IMR-90 (cell line): Measurements from ENCODE around the gene EFCAB9. TPM values are rescaled to one million over a fixed set of nuclear protein-coding genes. Genes with fewer than 3 reads are reported as not detected.

ENCODE experiments used
- ATAC-seq: fragments of 200-7000 bp; cut with Tn5 transposase; 2 replicates; pipeline ENCODE4 v1.9.1; 2020; ENCODE audit warnings: low read depth, mild to moderate bottlenecking, moderate library complexity
- BruUV-seq: library from RNA; stranded (reverse); fragments of 400-500 nt; replicated peaks from 2 replicates; lab custom pipeline; 2021; lab: Mats Ljungman, UMichigan
- CTCF ChIA-PET: fragments of 300-600 bp; formaldehyde crosslinking; extraction: SDS; loops from one replicate; lab custom pipeline; 2021; ENCODE audit warnings: antibody characterized with exemption; lab: Yijun Ruan, JAX
- POLR2A ChIA-PET: fragments of 300-600 bp; sonication (Branson Sonifier 250); formaldehyde crosslinking; loops from one replicate; lab custom pipeline; 2022; ENCODE audit warnings: antibody characterized with exemption; ENCODE audit not compliant: unreplicated experiment; lab: Charles Lee
- DNase-seq: peaks from one replicate; pipeline ENCODE4 v3.0.0; 2013
- H2AFZ ChIP-seq: replicated peaks from 2 replicates; pipeline ENCODE3; 2013; ENCODE audit warnings: low read length, mild to moderate bottlenecking; ENCODE audit not compliant: poor library complexity
- H2AK5ac ChIP-seq: 2 replicates; pipeline ENCODE4 v1.6.1; 2013; ENCODE audit warnings: low read depth, low read length, inconsistent platforms
- H2AK9ac ChIP-seq: replicated peaks from 2 replicates; pipeline ENCODE3; 2013; ENCODE audit warnings: mild to moderate bottlenecking, low read depth, low read length, moderate library complexity; ENCODE audit not compliant: poor library complexity
- H2BK120ac ChIP-seq: 2 replicates; pipeline ENCODE4 v1.6.1; 2013; ENCODE audit warnings: low read depth, low read length, inconsistent platforms
- H2BK15ac ChIP-seq: 3 replicates; pipeline ENCODE4 v1.6.1; 2013; ENCODE audit warnings: low read depth, low read length, inconsistent platforms
- H2BK20ac ChIP-seq: 2 replicates; pipeline ENCODE4 v1.6.1; 2013; ENCODE audit warnings: low read depth, mild to moderate bottlenecking, inconsistent platforms, low read length, moderate library complexity
- H2BK5ac ChIP-seq: 2 replicates; pipeline ENCODE4 v1.6.1; 2013; ENCODE audit warnings: mild to moderate bottlenecking, low read depth, low read length, inconsistent platforms; ENCODE audit not compliant: poor library complexity, severe bottlenecking
- H3K14ac ChIP-seq: replicated peaks from 2 replicates; pipeline ENCODE4 v1.6.1; 2013; ENCODE audit warnings: low read depth, low read length, inconsistent platforms
- H3K18ac ChIP-seq: 2 replicates; pipeline ENCODE4 v1.6.1; 2013; ENCODE audit warnings: low read depth, low read length, control low read depth
- H3K23ac ChIP-seq: 2 replicates; pipeline ENCODE4 v1.6.1; 2013; ENCODE audit warnings: low read depth, low read length, inconsistent platforms
- H3K27ac ChIP-seq: 2 replicates; pipeline ENCODE4 v1.5.1; 2013; ENCODE audit warnings: mild to moderate bottlenecking, control low read depth, low read length; ENCODE audit not compliant: insufficient read depth
- H3K27me3 ChIP-seq: 2 replicates; pipeline ENCODE4 v1.6.1; 2013; ENCODE audit warnings: low read length; ENCODE audit not compliant: control insufficient read depth, insufficient read depth
- H3K36me3 ChIP-seq: 2 replicates; pipeline ENCODE4 v1.6.1; 2013; ENCODE audit warnings: low read length, mixed read lengths; ENCODE audit not compliant: control insufficient read depth, insufficient read depth
- H3K4ac ChIP-seq: 2 replicates; pipeline ENCODE4 v1.6.1; 2013; ENCODE audit warnings: low read depth, low read length, inconsistent platforms
- H3K4me1 ChIP-seq: 2 replicates; pipeline ENCODE4 v1.6.1; 2013; ENCODE audit warnings: low read length, mixed read lengths; ENCODE audit not compliant: control insufficient read depth, insufficient read depth
- H3K4me2 ChIP-seq: 2 replicates; pipeline ENCODE4 v1.6.1; 2013; ENCODE audit warnings: low read depth, mild to moderate bottlenecking, control low read depth, low read length, moderate library complexity
- H3K4me3 ChIP-seq: 2 replicates; pipeline ENCODE4 v1.5.1; 2013; ENCODE audit warnings: low read depth, mild to moderate bottlenecking, control low read depth, low read length, moderate library complexity; ENCODE audit not compliant: insufficient read depth
- H3K56ac ChIP-seq: 2 replicates; pipeline ENCODE4 v1.6.1; 2013; ENCODE audit warnings: low read length, inconsistent platforms; ENCODE audit not compliant: insufficient read depth; ENCODE audit errors: extremely low read depth
- H3K79me1 ChIP-seq, 2 experiments: 2 replicates each; pipeline ENCODE4 v1.6.1; 2013; ENCODE audit warnings: low read length in 2 of 2, inconsistent platforms in 1 of 2, low read depth in 1 of 2
- H3K9ac ChIP-seq: 2 replicates; pipeline ENCODE4 v1.6.1; 2013; ENCODE audit warnings: low read depth, low read length, control low read depth
- H3K9me1 ChIP-seq: 2 replicates; pipeline ENCODE4 v1.6.1; 2013; ENCODE audit warnings: low read length, inconsistent platforms; ENCODE audit not compliant: insufficient read depth
- H3K9me3 ChIP-seq: 2 replicates; pipeline ENCODE4 v1.6.1; 2013; ENCODE audit warnings: low read length; ENCODE audit not compliant: control insufficient read depth, insufficient read depth
- H4K20me1 ChIP-seq: 2 replicates; pipeline ENCODE4 v1.6.1; 2013; ENCODE audit warnings: low read length, inconsistent platforms; ENCODE audit not compliant: insufficient read depth
- H4K5ac ChIP-seq: 2 replicates; pipeline ENCODE4 v1.6.1; 2013; ENCODE audit warnings: mild to moderate bottlenecking, low read depth, low read length, control low read depth
- H4K8ac ChIP-seq, 2 experiments: 2 replicates each; pipeline ENCODE4 v1.6.1; 2013; ENCODE audit warnings: low read depth in 2 of 2, low read length in 2 of 2, control low read depth in 1 of 2, inconsistent platforms in 1 of 2
- H4K91ac ChIP-seq: 2 replicates; pipeline ENCODE4 v1.6.1; 2013; ENCODE audit warnings: low read depth, low read length, inconsistent platforms; ENCODE audit not compliant: insufficient read depth
- CHD1 ChIP-seq: IDR thresholded peaks from 2 replicates; pipeline ENCODE4 v1.6.1; 2012; ENCODE audit warnings: low read depth, low read length, improper control_type of control experiment
- FOS ChIP-seq: fragments of 150-350 bp; IDR thresholded peaks from 2 replicates; pipeline ENCODE4 v1.6.1; 2016; ENCODE audit warnings: low read depth, low read length
- MAZ ChIP-seq: IDR thresholded peaks from 2 replicates; pipeline ENCODE4 v1.6.1; 2012; ENCODE audit warnings: low read depth, mild to moderate bottlenecking, low read length, improper control_type of control experiment, moderate library complexity, borderline replicate concordance
- RCOR1 ChIP-seq: IDR thresholded peaks from 2 replicates; pipeline ENCODE4 v1.6.1; 2012; ENCODE audit warnings: mild to moderate bottlenecking, low read length, improper control_type of control experiment; ENCODE audit not compliant: insufficient replicate concordance
- WGBS, 2 experiments: methylation state at CpG; one replicate each; pipeline versions ENCODE4 v1.1.5 to v1.1.7; 2013; ENCODE audit warnings: missing lambda C conversion rate in 2 of 2; ENCODE audit not compliant: insufficient read length in 1 of 2; ENCODE audit errors: extremely low coverage in 2 of 2; 5-methylcytosine and 5-hydroxymethylcytosine counted together
- dilution Hi-C: fragments of 300-500 bp; cut with HindIII; formaldehyde crosslinking; loops from one replicate; pipeline ENCODE4 v1.14.3; 2018; ENCODE audit warnings: low sequenced_read_pairs; ENCODE audit not compliant: unreplicated experiment
- in situ Hi-C: fragments of 300-500 bp; cut with MboI; formaldehyde crosslinking; loops from 3 replicates; pipeline ENCODE4 v1.14.3; 2019; ENCODE audit warnings: low sequenced_read_pairs, inconsistent platforms, mixed read lengths
- intact Hi-C: fragments of 100-400 bp; cut with micrococcal nuclease; formaldehyde crosslinking; loops from 2 replicates; pipeline ENCODE4 v1.10.0; 2022
- polyA plus RNA-seq, 3 experiments: library from polyadenylated mRNA; depleted of rRNA; stranded (reverse); fragments of >200 nt; gene quantifications; 2 replicates each; pipeline ENCODE4 v1.2.3, GENCODE V29; 2012; ENCODE audit warnings: low replicate concordance in 1 of 3
- total RNA-seq: library from RNA; depleted of rRNA; stranded (reverse); fragments of >200 nt; gene quantifications from 2 replicates; pipeline ENCODE4 v1.2.3, GENCODE V29; 2012

EFCAB9 gene
- total and polyA plus RNA-seq, 2 of the 4 experiments (the other 2 are of a cell fraction) = not detected

DNA sequence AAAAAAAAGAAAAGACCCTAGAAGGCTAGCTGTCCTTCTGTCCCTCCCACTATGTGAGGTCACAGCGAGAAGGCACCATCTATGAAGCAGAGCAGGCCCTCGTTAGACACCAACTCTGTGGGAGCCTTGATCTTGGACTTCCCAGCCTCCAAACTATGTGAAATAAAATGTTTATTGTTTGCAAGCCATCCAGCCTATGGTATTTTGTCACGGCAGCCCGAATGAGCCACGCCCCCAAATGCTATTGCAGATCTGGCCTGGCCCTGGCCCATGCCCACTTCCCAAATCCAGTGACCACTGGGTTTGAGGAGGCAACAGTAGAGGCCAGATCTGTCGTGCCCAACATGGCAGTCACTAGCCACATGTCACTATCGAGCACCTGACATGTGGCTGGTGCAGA, 16.8 kb upstream of the EFCAB9 start:
- Histone ChIP-seq H4K8ac (no peak overlapping the region), H3K23ac (no peak overlapping the region), H3K4ac (no peak overlapping the region), H4K20me1 (peaks cover 67% of the 10 kb centered on the region), H2BK120ac (no peak overlapping the region), H3K9me1 (peaks cover 40% of the 10 kb centered on the region), H4K91ac (no peak overlapping the region), H3K14ac (no peak overlapping the region), H3K36me3 (peaks cover 4% of the 10 kb centered on the region), H2AFZ (no peak overlapping the region), H3K27ac (no peak overlapping the region), H3K9ac (no peak overlapping the region), H3K4me1 (peaks cover 5% of the 10 kb centered on the region; the same call in 1 of the 2 replicates), H2BK15ac (no peak overlapping the region), H3K56ac (no peak overlapping the region), H4K5ac (no peak overlapping the region), H3K4me3 (no peak overlapping the region), H2BK5ac (no peak overlapping the region), H3K4me2 (no peak overlapping the region), H2BK20ac (no peak overlapping the region), H3K18ac (no peak overlapping the region), H3K9me3 (no peaks in the 10 kb centered on the region), H2AK5ac (no peak overlapping the region), H3K27me3 (no peaks in the 10 kb centered on the region), H3K79me1 (peaks cover 28 to 73% of the 10 kb centered on the region in 2 experiments), H2AK9ac (no peak overlapping the region)
- BruUV-seq = no TSS peak
- DNase-seq (no peak), ATAC-seq (no peak)
- no CpG with 5 or more reads among the region's 7 CpGs for WGBS, 2 experiments
- TF ChIP-seq FOS = no peak
- TF ChIP-seq CHD1 = no peak
- TF ChIP-seq RCOR1 = no peak
- TF ChIP-seq MAZ = no peak
- ChIA-PET POLR2A (no interaction called here), CTCF (no interaction called here)
- dilution Hi-C loops = no loop called here
- in situ Hi-C loops = loop anchor here (25.0 kb wide), 1 partner anchor 765 kb away; the partner anchor contains the start of gene FGF18
- intact Hi-C loops = no loop called here
